Activated B cell treated with CpG ODN at 0.5 μM for 24 hours (primary cell): ENCODE measurements around the gene PGF. TPM values are rescaled to one million over a fixed set of nuclear protein-coding genes. Genes with fewer than 3 reads are reported as not detected.

Experiments used
- ATAC-seq: fragments of 200-7000 bp; cut with Tn5 transposase; one replicate; pipeline ENCODE4 v1.10.0; 2021; ENCODE audit warnings: low read depth, mild to moderate bottlenecking, moderate library complexity
- CTCF ChIA-PET: fragments of 350-600 bp; sonication (Branson Sonifier 250); formaldehyde crosslinking; loops from one replicate; lab custom pipeline; 2021; ENCODE audit warnings: antibody characterized with exemption; lab: Charles Lee
- POLR2A ChIA-PET: fragments of 350-600 bp; sonication (Branson Sonifier 250); formaldehyde crosslinking; loops from one replicate; lab custom pipeline; 2021; ENCODE audit warnings: antibody characterized with exemption; lab: Charles Lee
- DNase-seq: peaks from one replicate; pipeline ENCODE4 v3.0.0; 2022
- H3K27ac Mint-ChIP-seq: one replicate; pipeline ENCODE4 v1.8.0; 2020; ENCODE audit warnings: mixed read lengths
- H3K27me3 Mint-ChIP-seq: one replicate; pipeline ENCODE4 v1.8.0; 2021; ENCODE audit warnings: mixed read lengths
- H3K36me3 Mint-ChIP-seq: one replicate; pipeline ENCODE4 v1.8.0; 2021; ENCODE audit warnings: low read depth, mixed read lengths
- H3K4me1 Mint-ChIP-seq: one replicate; pipeline ENCODE4 v1.8.0; 2021; ENCODE audit warnings: mixed read lengths
- H3K4me3 Mint-ChIP-seq: one replicate; pipeline ENCODE4 v1.8.0; 2020; ENCODE audit warnings: mild to moderate bottlenecking, mixed read lengths
- H3K9me3 Mint-ChIP-seq: one replicate; pipeline ENCODE4 v1.8.0; 2020; ENCODE audit warnings: mixed read lengths
- intact Hi-C: fragments of 100-400 bp; cut with micrococcal nuclease; formaldehyde crosslinking; loops from one replicate; pipeline ENCODE4 v1.15.1; 2024
- total RNA-seq: library from RNA; stranded (reverse); gene quantifications from 2 replicates; pipeline ENCODE4 v1.2.3, GENCODE V29; 2022
- TF ChIP-seq, protein P1 (sequence below): fragments of 200-600 bp; IDR thresholded peaks from one replicate; pipeline ENCODE4 v1.8.0; 2022; ENCODE audit warnings: antibody characterized with exemption, mild to moderate bottlenecking

PGF gene
- total RNA-seq, 1 donor from 2014 or later: not detected

DNA sequence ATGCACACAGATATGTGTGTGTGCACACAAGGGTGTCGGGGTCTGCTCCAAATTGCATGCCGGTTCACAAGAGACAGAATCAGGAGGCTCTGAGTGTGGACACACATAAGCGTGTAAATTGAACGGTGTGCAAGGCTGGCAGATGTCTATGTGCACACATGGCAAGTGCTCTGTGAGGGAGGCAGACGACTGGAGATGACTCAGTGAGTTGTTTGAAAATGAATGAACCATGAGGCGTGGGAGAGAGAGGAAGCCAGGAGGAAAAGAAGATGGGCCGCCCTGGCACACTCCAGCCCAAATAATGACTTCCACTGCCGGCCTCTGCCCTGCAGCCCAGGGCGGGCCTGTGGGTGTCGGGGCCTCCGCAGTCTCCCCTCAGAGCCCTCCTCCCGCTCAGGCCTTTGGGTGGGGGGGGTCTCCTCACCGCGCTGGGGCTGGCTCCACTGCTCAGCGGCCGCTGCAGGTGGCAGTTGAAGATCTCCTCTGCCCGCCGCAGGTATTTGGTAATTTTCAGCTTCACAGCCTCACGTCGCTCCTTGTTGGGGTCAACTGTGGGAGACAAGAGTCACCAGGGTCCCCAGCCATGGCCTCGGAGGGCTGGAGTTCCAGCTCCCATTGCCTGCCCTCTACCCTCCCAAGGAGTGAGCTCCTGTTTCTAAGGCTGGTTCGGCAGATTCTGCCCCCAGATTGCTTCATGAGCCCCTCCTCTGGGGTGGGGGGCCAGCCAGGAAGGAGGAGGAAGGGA, 35.8 kb downstream of the PGF start:
- H3K4me1 Mint-ChIP-seq: peaks cover 8% of the 10 kb centered on the region
- DNase-seq (no peak), ATAC-seq (no peak)
- no peak overlapping the region for H3K4me3 Mint-ChIP-seq
- ChIA-PET POLR2A (no interaction called here), CTCF (no interaction called here)
- H3K27ac Mint-ChIP-seq: no peak overlapping the region
- H3K27me3 Mint-ChIP-seq: no peaks in the 10 kb centered on the region
- TF ChIP-seq, protein P1, sequence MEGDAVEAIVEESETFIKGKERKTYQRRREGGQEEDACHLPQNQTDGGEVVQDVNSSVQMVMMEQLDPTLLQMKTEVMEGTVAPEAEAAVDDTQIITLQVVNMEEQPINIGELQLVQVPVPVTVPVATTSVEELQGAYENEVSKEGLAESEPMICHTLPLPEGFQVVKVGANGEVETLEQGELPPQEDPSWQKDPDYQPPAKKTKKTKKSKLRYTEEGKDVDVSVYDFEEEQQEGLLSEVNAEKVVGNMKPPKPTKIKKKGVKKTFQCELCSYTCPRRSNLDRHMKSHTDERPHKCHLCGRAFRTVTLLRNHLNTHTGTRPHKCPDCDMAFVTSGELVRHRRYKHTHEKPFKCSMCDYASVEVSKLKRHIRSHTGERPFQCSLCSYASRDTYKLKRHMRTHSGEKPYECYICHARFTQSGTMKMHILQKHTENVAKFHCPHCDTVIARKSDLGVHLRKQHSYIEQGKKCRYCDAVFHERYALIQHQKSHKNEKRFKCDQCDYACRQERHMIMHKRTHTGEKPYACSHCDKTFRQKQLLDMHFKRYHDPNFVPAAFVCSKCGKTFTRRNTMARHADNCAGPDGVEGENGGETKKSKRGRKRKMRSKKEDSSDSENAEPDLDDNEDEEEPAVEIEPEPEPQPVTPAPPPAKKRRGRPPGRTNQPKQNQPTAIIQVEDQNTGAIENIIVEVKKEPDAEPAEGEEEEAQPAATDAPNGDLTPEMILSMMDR: no peak
- H3K36me3 Mint-ChIP-seq: no peaks in the 10 kb centered on the region
- H3K9me3 Mint-ChIP-seq: no peaks in the 10 kb centered on the region
- intact Hi-C loops: no loop called here

DNA sequence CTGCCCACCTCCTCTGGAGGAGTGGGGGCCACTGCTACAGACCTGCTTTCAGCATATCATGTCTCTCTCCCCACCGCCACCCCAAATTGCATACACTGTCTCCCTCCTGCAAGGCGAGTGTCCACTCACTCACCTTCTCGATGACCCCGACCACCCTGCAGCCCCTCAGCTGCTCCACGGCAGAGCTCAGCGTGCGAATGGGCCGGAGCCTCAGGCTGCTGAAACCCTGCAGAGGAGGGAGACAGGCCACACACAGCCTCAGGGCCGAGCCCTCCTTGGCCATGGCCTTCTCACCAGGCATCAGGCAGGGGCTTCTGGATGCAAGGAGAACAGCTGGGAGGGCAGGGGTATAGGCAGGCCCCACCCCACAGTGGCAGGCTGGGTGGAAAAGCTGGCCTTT, 37.0 kb downstream of the PGF start:
- Mint-ChIP-seq H3K27me3 (no peaks in the 10 kb centered on the region), H3K4me3 (no peak overlapping the region), H3K4me1 (peaks cover 2% of the 10 kb centered on the region), H3K27ac (no peak overlapping the region), H3K36me3 (no peaks in the 10 kb centered on the region), H3K9me3 (no peaks in the 10 kb centered on the region)
- TF ChIP-seq, protein P1: no peak
- intact Hi-C loops: no loop called here
- ATAC-seq (no peak), DNase-seq (no peak)
- ChIA-PET CTCF (no interaction called here), POLR2A (no interaction called here)

DNA sequence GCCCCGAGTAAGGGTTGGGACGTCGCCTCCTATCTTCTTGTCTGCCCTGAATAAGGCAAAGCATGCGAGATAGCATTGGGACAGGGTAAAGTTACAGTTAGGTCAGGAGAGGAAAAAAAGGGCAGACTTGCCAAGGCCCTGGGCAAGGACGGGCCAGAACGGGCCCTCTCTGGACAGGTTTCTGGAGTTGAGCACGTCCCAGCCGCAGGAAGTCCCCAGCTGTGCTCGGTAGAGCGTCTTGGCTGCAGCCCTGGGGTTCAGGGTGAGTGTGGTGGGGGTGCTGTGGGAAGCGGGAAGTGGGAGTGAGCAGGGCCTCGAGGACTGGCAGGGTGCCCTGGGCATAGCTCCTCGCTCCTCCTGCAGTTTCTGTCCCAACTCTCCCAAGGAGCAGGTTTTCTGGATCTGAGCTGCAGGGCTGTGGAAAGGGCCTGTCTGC, 37.7 kb downstream of the PGF start:
- ATAC-seq (no peak), DNase-seq (no peak)
- intact Hi-C loops: no loop called here
- H3K36me3 Mint-ChIP-seq: no peaks in the 10 kb centered on the region
- CTCF ChIA-PET: interaction anchor here (1.3 to 1.7 kb wide), 2 partner anchors 12 to 171 kb away, joined by 4 to 8 read pairs; no protein-coding TSS in a partner anchor
- peaks cover 2% of the 10 kb centered on the region for H3K4me1 Mint-ChIP-seq
- TF ChIP-seq, protein P1: no peak
- no peaks in the 10 kb centered on the region for H3K27me3 Mint-ChIP-seq
- no peak overlapping the region for H3K4me3 Mint-ChIP-seq
- POLR2A ChIA-PET: no interaction called here
- H3K9me3 Mint-ChIP-seq: no peaks in the 10 kb centered on the region
- no peak overlapping the region for H3K27ac Mint-ChIP-seq

DNA sequence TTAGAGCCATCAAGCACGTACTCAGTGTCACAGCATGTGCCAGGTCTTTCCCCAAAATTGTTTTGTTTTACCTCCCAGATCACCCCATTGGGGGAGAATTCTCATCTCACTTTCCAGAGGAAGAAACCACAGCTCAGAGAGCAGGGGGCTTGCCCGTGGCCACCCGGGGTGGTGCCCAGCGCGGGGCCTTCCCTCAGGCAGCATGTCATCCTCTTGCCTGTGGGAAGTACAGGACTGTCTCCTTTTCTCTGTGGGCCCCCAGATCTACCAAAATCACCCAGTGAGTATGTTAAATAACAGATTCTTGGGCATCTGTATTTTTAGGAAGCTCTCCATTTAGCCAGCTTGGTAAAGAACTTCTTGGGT, 38.2 kb downstream of the PGF start:
- H3K4me1 Mint-ChIP-seq: peaks cover under 1% of the 10 kb centered on the region
- no peaks in the 10 kb centered on the region for H3K9me3 Mint-ChIP-seq
- DNase-seq: no peak
- no peak overlapping the region for H3K4me3 Mint-ChIP-seq
- H3K27ac Mint-ChIP-seq: no peak overlapping the region
- no peaks in the 10 kb centered on the region for H3K27me3 Mint-ChIP-seq
- TF ChIP-seq, protein P1: no peak
- H3K36me3 Mint-ChIP-seq: no peaks in the 10 kb centered on the region
- intact Hi-C loops: no loop called here
- ATAC-seq: no peak
- ChIA-PET CTCF (interaction anchor here (1.3 to 1.7 kb wide), 3 partner anchors 11 to 171 kb away, joined by 4 to 8 read pairs (median 4); no protein-coding TSS in a partner anchor), POLR2A (interaction anchor here (0.6 kb wide), 1 partner anchor 163 kb away, joined by 7 read pairs; no protein-coding TSS in a partner anchor)

DNA sequence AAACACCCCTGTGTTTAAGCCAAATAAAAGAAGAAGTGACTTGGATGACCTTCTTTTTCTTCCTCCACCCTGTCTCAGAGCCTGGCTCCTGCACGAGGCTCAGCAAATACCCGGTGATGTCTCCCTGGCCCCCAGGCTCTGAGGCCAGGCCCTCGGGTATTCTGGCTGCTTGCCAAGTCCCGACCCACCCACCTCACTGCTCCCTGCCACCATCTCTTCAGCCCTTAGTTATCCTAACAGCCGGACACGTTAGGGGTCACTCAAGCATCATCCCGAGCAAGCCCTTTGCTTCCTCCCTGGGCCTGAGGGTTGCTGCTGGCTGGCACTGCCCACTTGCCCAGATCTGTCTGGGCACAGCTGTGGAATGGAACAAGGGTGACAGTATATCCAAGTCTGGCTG, 39.6 kb downstream of the PGF start:
- Mint-ChIP-seq H3K36me3 (no peaks in the 10 kb centered on the region), H3K27me3 (no peaks in the 10 kb centered on the region), H3K4me1 (no peaks in the 10 kb centered on the region), H3K9me3 (no peaks in the 10 kb centered on the region), H3K27ac (no peak overlapping the region), H3K4me3 (no peak overlapping the region)
- DNase-seq (no peak), ATAC-seq (no peak)
- POLR2A ChIA-PET: no interaction called here
- TF ChIP-seq, protein P1: no peak
- intact Hi-C loops: no loop called here
- CTCF ChIA-PET: interaction anchor here (1.4 kb wide), 1 partner anchor 55 kb away, joined by 4 read pairs; no protein-coding TSS in a partner anchor
